Smooth muscle cell (in vitro differentiated cells): Measurements from ENCODE around the gene METRNL. TPM values are rescaled to one million over a fixed set of nuclear protein-coding genes. Genes with fewer than 3 reads are reported as not detected.

Source experiments
- DNase-seq: peaks from one replicate; lab custom pipeline; 2025; ENCODE audit not compliant: unreplicated experiment; lab: John Stamatoyannopoulos, UW
- H2AFZ ChIP-seq: fragments of 200-600 bp; sonication (generic); 2 replicates; pipeline ENCODE4 v1.6.0; 2016; ENCODE audit warnings: antibody characterized with exemption, low read depth, mild to moderate bottlenecking
- H3F3A ChIP-seq: fragments of 200-600 bp; sonication (generic); 2 replicates; pipeline ENCODE4 v1.6.0; 2017; ENCODE audit warnings: antibody characterized with exemption, low read depth
- H3K27ac ChIP-seq: fragments of 200-600 bp; sonication (generic); 2 replicates; pipeline ENCODE4 v1.5.1; 2016; ENCODE audit warnings: low read depth, mild to moderate bottlenecking
- H3K27me3 ChIP-seq: fragments of 200-600 bp; sonication (generic); 2 replicates; pipeline ENCODE4 v1.6.1; 2016; ENCODE audit warnings: low read depth, mild to moderate bottlenecking
- H3K36me3 ChIP-seq: fragments of 200-600 bp; sonication (generic); 2 replicates; pipeline ENCODE4 v1.5.1; 2016; ENCODE audit warnings: low read depth
- H3K4me1 ChIP-seq: fragments of 200-600 bp; sonication (generic); 2 replicates; pipeline ENCODE4 v1.5.1; 2016; ENCODE audit warnings: low read depth
- H3K4me2 ChIP-seq: fragments of 200-600 bp; sonication (generic); 2 replicates; pipeline ENCODE4 v1.6.0; 2016; ENCODE audit warnings: mild to moderate bottlenecking
- H3K4me3 ChIP-seq: fragments of 200-600 bp; sonication (generic); 2 replicates; pipeline ENCODE4 v1.5.1; 2016; ENCODE audit warnings: mild to moderate bottlenecking
- H3K79me2 ChIP-seq: fragments of 200-600 bp; sonication (generic); 2 replicates; pipeline ENCODE4 v1.6.0; 2016; ENCODE audit warnings: low read depth, mild to moderate bottlenecking
- H3K9ac ChIP-seq: fragments of 200-600 bp; sonication (generic); 2 replicates; pipeline ENCODE4 v1.6.0; 2016; ENCODE audit warnings: low read depth
- H3K9me3 ChIP-seq: fragments of 200-600 bp; sonication (generic); replicated peaks from 2 replicates; pipeline ENCODE4 v1.5.1; 2016; ENCODE audit warnings: low read depth
- H4K20me1 ChIP-seq: fragments of 200-600 bp; sonication (generic); 2 replicates; pipeline ENCODE4 v1.6.0; 2016; ENCODE audit warnings: low read depth
- CTCF ChIP-seq: fragments of 200-600 bp; sonication (generic); IDR thresholded peaks from 2 replicates; pipeline ENCODE4 v1.5.1; 2017; ENCODE audit warnings: borderline replicate concordance, mild to moderate bottlenecking, antibody characterized with exemption; ENCODE audit not compliant: insufficient read depth, poor library complexity, severe bottlenecking
- WGBS: methylation state at CpG from one replicate; pipeline ENCODE4 v1.1.7; 2016; ENCODE audit warnings: low lambda C conversion rate; 5-methylcytosine and 5-hydroxymethylcytosine counted together
- polyA plus RNA-seq: library from polyadenylated mRNA; unstranded; fragments of >200 nt; fragmentation: Nextera tagmentation; extraction: Ambion mirVana; gene quantifications from 2 replicates; pipeline ENCODE4 v1.2.1, GENCODE V29; 2016
- total RNA-seq: library from RNA; depleted of rRNA; stranded (reverse); fragments of >200 nt; gene quantifications from 2 replicates; pipeline ENCODE4 v1.2.3, GENCODE V29; 2014

Gene METRNL
- total and polyA plus RNA-seq, 2 experiments from 2014 or later = 55.6 to 98.1 TPM

- Histone ChIP-seq H3K4me2 (no peak overlapping the region), H3K27me3 (no peaks in the 10 kb centered on the region), H3K9ac (no peak overlapping the region), H3K9me3 (no peaks in the 10 kb centered on the region), H2AFZ (no peak overlapping the region), H3K79me2 (no peaks in the 10 kb centered on the region), H3K36me3 (no peaks in the 10 kb centered on the region), H4K20me1 (no peaks in the 10 kb centered on the region), H3K4me1 (peaks cover 8% of the 10 kb centered on the region), H3K27ac (peak overlapping the region; percentile 10), H3F3A (no peaks in the 10 kb centered on the region), H3K4me3 (no peak overlapping the region)
- no peak for TF ChIP-seq CTCF
- WGBS = 95% methylated on average over 41 of the region's 45 CpGs
- no peak for DNase-seq
Observed at GRCh38 chr17:83074486-83075223, 4.8 kb upstream of the METRNL start.

- H2AFZ ChIP-seq = no peak overlapping the region
- WGBS = 83% methylated on average over 21 of the region's 21 CpGs
- no peak overlapping the region for H3K4me2 ChIP-seq
- H3K36me3 ChIP-seq = no peaks in the 10 kb centered on the region
- DNase-seq = no peak
- H4K20me1 ChIP-seq = no peaks in the 10 kb centered on the region
- H3K79me2 ChIP-seq = peaks cover 4% of the 10 kb centered on the region
- TF ChIP-seq CTCF = no peak
- peak overlapping the region; percentile 10 for H3K27ac ChIP-seq
- no peak overlapping the region for H3K4me3 ChIP-seq
- no peaks in the 10 kb centered on the region for H3K27me3 ChIP-seq
- H3K4me1 ChIP-seq = peaks cover 8% of the 10 kb centered on the region
- H3F3A ChIP-seq = no peaks in the 10 kb centered on the region
- no peaks in the 10 kb centered on the region for H3K9me3 ChIP-seq
- no peak overlapping the region for H3K9ac ChIP-seq
Observed at GRCh38 chr17:83075270-83075880, 4.0 kb upstream of the METRNL start.

- Histone ChIP-seq H3K79me2 (peaks cover 19% of the 10 kb centered on the region), H3K4me3 (no peak overlapping the region), H3K4me1 (peaks cover 8% of the 10 kb centered on the region), H3K9me3 (no peaks in the 10 kb centered on the region), H3K9ac (no peak overlapping the region), H3K4me2 (no peak overlapping the region), H3K27me3 (no peaks in the 10 kb centered on the region), H4K20me1 (peaks cover 13% of the 10 kb centered on the region), H2AFZ (no peak overlapping the region), H3K27ac (no peak overlapping the region), H3K36me3 (no peaks in the 10 kb centered on the region), H3F3A (peaks cover 4% of the 10 kb centered on the region)
- WGBS = 75% methylated on average over 6 of the region's 6 CpGs
- DNase-seq = no peak
- peak; percentile 5 for TF ChIP-seq CTCF
Observed at GRCh38 chr17:83076938-83077337, 2.5 kb upstream of the METRNL start.
